Central memory CD4-positive, alpha-beta T cell (primary cell): ENCODE measurements around the gene SDHB.

Source experiments
- DNase-seq: peaks from one replicate; pipeline ENCODE4 v3.0.0; 2022
- total RNA-seq, 3 experiments: gene quantifications; one replicate each; lab custom pipeline; 2026; lab: John Stamatoyannopoulos, UW

The SDHB gene
- total RNA-seq, result 26.0 to 122 (median 44.6) reads per million in 3 experiments

DNA sequence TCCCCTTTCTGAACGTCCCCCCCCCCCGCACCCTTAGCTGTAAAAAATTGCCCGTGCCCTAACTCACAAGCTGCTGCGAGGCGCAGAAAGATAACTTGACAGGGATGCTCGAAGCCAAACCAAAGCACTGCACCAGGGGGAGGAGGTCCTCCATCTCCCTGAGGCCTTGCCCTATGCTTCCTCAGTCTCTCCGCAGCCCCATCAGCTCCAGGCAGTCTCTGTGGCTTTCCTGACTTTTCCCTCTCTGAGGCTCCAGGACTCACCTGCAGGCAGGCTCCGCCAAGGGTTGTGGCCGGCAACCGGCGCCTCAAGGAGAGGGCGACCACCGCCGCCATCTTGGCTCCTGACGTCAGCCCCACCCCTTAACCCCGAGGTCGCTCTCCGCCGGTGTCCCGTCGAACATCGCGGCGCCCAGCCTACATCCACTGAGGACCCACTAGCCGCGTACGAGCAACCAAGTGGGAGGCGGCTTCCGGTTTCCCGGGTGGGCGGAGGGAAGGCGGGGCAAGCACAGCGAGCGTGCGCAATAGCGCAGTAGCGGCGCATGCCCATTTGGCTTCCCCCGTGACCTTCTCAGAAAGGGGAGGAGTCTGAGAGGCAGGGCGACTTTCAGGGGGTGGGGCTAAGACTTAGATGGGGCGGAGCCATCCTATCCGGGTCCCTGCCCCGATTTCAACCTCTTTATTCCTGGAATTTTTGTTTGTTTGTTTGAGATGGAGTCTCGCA is at the start of gene SDHB:
TSS of gene SDHB (minus strand) at position 348 of the 726 bp plus-strand sequence. CDS start at position 335, 13 bp downstream.
- peak; percentile 100 for DNase-seq

DNA sequence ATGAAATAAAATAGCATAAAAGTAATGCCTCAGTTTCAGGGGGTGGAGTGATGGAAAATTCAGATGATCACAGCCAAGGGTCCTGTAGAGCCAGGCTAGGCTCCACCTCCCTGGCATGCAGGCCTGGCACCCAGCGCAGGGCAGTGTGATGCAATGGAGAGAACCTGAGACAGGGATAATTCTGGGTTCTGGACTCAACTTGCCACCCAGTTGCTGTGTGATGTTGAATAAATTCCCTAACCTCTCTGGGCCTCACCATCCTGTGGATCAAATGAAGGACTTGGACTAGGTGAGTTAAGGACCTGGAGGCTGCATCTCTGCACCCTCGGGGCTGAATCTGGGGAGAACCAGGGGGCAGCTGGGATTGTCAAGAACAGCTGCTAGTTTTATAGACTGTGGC is 48.4 kb upstream of the SDHB start:
- no peak for DNase-seq

DNA sequence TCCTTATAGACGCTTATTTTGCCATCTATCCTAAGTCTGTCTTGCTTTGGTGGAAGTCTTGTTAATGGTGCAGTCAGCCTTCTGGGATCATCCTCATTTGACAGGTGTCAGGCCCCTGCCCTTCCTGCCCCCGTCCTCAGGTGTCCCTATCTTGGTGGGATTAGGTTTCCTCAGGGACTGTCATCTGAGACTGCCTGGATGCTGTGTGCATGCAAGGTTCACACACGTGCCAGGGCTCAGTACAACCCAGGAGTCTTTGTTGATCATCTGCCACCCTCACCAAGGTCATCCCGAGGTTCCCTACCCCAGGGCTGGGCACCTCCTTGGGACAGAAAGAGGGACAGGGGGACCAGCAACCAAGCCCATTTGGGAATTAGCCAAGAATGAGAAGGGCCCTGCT is 47.4 kb upstream of the SDHB start:
- DNase-seq, result no peak

DNA sequence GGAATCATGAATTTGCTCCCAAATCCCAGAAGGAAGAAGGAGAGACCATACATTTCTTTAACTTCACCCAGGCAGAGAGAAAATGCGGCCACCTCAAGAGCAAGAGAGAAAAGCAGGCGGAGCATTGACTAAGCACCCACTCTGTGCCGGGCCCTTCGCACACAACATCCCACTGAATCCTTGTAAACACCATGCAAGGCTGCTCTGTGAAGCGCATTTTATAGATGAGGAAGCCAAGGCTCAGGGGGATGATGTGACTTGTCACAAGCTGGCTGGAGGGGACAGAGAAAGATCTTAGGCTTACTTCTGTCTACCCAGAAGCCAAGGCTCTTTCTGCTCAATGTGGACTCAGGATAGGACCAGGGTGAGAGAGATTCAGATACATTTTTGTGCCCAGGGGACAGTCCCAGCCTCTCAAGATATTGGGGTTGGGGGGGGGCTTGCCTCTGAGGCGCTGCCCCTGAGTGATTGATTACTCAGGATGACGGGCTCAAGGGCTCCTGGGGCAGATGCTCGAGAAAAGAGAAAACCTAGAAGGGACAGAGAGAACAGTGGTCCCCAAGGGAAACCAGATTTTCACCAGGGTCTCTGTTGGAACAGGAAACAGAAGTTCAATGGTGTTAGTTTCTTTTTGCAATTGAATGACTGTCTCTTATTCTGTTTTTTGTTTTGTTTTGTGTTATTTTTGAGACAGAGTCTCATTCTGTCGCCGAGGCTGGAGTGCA is 45.9 kb upstream of the SDHB start:
- DNase-seq, result no peak

DNA sequence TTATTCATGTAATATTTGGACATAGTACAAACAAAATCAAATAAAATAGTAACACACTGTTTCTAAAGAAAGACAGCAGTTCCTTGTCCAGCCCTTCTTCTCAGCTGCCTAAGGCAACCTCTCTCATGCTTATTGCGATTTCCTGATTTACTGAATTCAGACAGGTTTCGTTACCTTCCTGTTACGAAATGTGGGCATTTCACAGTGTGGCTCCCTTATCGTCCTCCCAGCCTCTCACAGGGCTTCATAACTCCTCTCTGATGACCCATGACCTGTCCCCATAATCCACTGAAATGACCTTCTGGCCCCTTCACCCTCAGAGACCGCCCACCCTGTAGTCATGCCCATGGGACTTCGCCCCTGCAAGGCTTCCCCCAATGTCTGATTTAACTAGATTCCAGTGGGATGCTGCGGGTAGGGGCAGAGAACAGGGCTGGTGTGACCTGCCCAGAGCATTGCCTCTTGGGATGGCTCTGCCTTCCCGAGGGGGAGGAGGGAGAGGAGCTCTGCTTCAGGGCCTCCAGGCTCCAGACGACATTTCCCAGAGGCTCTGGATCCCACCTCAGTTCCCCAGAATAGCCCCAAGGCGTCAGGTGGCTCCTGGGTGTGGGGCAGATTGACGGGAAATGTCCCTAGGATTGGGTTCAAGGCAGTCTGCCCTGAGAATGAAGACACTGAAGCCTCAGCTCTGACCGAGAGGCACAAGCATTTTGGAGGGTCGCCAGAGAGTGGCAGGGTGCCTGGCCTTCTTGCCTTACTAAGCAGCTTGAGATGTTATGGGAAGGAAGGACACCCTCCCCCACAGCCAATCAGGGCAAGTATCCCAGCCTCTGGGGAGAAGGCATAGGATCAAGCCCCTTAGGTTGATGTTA is 44.9 kb upstream of the SDHB start:
- DNase-seq, result no peak

DNA sequence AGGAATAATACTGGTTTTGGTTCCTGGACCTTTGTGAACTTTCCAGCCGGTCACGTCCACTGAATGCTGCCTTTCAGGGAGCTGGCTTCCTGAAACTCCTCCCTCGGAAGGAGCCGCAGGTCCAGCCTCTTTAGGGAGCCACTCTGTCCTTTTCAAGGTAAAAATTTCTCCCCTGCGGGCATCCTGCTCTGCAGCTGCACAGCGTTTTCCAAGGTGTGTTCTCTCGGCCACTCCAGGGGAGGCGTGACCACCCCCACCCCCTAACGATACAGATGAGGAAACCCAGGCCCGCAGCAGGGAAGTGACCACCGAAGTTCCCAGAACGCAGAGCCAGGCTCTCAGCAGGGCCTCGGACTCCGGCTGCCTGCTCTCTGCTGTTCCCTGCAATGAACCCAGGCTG is 44.0 kb upstream of the SDHB start:
- DNase-seq, result no peak

DNA sequence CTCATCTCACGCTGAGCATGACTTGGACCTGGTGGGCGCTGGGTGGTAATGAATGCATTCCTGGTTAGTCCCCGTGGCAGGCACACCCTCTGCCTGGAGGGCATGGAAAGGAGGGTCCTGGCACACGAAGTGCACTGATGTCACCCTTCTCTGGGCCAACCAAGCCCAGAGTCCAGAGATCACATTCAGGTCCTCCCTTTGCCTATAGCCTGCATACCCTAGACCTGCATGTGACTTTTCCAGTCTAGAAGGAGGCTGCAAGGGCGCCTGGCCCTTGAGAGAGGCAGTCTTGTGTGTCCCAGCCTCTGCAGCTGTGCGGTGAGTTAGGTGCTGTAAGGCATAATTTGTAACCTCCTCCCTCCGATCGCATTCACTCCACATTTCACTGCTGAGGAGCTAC is 43.3 kb upstream of the SDHB start:
- no peak for DNase-seq

DNA sequence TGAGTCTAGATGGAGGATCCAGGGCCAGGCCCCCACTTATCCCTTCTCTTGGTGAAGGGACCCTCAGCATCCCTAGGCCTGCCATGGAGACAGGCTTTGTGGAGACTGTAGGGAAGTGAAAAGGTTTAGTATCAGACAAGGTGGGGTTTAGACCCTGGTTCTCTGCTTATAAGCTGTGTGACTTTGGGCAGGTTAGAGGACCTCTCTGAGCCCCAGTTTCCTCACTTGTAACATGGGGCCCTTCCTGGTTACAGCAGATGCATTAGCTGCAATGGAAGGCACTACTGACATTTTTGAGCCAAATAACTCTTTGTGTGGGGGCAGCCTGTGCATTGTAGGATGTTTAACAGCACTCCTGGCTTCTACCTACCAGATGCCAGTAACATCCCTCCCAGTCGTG is 42.8 kb upstream of the SDHB start:
- no peak for DNase-seq

DNA sequence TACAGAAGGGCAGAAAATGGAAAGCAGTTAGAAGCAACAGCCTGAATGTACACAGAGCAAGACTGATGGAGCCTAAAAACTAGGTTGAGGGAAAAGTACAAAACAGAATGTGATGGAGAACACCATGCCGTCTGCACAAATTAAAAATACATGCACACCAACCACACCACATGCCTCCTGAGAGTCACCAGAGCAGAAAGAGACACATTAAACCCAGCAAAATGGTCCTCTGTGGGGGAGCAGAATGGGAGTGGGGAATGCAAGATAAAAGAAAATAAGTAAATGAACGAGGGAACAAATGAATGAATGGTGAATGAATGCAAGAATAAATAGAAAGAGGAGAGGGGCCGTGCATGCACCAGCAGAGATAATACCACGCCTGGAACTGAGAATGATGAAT is 41.3 kb upstream of the SDHB start:
- no peak for DNase-seq

DNA sequence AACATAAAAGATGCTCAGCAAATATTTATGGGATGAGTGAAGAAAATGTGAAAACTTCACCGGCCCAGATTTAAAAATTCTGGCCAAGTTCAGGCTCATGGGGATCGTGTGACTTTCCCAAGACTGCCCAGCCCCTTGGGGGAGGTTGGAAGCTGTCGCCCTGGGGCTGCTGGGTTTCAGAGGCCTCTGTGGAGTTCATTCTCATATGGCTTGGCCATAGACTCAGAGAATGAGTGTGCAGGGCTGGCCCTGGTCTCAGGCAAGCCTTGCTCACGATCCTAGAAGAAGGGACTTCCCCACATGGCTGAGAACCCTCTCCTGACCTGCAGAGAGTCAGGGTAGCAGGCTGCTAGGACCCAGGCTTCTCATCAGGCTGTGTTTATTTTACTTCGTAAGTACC is 40.8 kb upstream of the SDHB start:
- DNase-seq, result no peak

DNA sequence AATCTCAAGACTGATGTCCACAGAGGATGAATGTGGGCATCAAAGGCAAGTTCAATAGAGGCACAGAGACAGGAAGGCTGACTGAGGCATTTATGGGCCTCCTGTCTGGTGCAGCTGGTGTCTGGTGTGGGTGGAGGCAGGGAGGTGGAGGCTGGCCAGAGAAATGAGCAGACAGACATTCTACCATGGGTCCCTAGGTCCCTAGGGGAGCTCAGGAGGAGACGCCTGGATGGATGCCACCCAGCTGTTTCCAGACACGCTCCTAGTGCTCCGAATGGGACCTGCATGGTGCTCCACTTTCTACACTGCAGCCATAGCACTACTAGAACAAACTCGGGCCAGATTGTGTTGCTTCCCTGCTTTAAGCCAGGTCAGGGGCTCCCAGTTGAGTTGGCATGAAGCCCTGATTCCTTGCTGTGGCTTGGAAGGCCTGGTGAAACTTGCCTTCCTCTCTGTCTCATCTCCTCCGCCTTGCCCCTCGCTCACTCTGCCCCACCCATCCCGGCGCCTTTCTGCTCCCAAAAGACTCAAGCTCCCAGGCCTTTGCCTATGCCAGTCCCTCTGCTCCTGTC is 40.1 kb upstream of the SDHB start:
- no peak for DNase-seq

DNA sequence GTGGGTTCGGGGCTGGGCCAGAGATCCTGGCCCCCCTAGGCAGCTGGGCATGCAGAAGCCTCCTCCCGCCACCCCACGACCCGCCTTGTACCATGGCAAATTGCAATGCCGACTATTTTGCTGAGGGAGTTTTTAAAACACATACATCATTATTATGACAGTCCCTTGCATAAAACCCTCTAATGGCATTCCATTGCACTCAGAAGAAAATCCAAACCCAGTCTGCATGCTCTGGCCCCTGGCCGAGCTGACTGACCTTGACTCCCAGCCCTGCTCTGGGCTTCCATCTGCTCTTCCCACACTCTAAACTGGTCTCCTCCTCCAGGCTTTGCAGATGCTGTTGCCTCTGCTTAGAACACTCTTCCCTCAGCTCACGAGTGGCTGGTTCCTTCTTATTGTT is 37.4 kb upstream of the SDHB start:
- DNase-seq, result no peak

DNA sequence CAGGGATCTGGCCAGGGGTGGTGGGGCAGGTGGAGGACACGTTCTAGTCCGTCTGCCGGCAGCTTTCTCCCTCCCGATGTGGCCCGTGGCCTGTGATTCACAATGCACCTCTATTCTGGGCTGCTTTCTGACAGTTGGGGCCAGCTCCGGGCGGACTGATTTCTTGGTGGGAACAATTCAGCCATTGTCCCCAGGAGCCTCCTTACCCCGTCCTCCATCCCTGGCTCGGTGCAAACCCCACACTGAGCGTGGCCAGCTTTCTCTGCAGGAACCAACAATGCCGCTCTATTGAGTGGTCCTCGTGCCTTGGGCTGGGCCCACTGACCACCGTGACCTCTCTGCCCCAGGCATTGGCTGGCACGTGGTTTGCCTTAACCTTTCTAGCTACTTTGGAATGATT is 35.7 kb upstream of the SDHB start:
- no peak for DNase-seq

DNA sequence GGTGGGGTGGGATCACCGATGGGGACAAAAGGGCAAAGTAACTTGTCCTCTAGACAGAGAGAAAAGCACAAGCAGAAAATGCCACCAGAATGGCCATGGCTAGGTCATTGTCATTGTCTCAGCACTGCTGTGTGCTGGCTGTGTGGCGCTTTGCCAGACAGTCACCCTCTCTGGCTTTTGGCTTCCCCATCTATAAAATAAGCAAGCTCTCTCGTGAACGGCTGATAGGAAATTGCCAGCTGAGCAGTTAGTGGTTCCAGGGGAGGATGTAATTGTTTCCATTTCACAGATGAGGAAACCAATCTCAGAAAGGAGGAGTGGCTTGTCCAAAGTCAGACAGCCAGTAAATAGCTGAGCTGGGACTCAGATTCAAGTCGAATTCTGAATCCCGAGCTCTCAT is 32.9 kb upstream of the SDHB start:
- DNase-seq, result no peak

DNA sequence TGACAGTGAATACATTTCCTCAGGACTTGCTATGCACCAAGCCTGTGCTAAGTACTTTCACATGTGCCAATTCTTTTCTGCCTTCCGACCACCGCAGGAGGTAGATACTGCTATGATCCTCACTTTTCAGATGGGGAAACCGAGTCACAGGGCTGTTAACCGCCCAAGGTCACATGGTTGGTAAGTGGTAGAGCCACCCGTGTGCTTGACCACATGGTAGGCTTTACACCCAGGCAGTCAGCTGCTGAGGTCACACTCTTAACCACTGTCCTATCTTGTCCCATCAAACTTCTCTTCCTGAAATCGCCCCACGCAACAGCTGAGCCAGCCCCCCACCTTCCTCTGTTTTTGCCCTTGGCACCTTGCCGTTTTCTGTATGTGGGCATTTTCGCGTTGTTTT is 31.0 kb upstream of the SDHB start:
- no peak for DNase-seq

DNA sequence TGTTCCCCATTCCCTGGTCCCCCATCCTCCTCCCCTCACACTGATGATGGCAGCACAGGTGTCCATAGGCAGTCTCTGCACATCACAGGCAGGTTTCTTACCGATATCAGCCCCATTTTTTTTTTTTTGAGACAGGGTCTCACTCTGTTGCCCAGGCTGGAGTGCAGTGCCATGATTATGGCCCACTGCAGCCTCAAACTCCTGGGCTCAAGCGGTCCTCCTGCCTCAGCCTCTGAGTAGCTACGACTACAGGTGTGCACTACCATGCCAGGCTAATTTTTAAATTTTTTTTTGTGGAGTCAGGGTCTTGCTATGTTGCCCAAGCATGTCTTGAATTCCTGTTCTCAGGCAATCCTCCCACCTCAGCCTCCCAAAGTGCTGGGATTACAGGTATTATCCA is 28.9 kb upstream of the SDHB start:
- no peak for DNase-seq

DNA sequence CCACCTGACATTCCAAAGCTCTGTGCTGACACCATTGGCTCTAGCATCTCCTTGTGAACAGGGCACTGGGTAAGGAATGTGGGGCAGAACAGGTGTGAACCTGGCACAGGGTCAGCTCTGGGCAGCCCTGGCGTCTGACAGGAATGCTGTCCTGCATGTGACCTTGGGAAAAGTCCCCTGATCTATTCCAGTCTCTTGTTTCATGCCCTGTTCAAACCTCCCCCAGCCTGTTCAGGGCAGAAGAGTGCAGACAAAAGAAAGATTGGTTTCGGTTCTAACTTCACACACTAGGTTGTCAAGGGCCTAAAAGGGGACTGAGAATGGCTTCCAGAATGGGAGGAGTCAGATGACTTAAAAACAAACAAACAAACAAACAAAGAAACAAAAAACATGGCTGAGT is 27.6 kb upstream of the SDHB start:
- no peak for DNase-seq

DNA sequence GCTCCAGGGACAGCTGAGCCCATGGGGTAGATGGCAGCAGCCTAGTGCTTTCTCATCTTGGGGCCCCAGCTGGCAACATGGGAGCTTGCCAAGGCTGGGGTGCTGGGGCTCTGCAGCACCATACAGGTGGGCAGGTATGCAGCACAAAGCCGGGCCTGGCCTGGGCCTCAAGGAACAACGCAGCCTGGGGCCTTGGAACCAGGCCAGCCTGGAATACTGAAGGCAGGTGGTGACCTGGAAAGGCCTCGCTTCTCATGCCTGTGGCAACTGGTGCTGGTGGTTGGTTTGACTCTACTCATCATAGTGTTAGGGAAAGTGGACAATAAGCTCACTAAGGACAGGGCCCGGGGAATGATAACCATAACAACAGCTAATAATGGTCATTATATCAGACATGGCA is 27.0 kb upstream of the SDHB start:
- DNase-seq, result no peak

DNA sequence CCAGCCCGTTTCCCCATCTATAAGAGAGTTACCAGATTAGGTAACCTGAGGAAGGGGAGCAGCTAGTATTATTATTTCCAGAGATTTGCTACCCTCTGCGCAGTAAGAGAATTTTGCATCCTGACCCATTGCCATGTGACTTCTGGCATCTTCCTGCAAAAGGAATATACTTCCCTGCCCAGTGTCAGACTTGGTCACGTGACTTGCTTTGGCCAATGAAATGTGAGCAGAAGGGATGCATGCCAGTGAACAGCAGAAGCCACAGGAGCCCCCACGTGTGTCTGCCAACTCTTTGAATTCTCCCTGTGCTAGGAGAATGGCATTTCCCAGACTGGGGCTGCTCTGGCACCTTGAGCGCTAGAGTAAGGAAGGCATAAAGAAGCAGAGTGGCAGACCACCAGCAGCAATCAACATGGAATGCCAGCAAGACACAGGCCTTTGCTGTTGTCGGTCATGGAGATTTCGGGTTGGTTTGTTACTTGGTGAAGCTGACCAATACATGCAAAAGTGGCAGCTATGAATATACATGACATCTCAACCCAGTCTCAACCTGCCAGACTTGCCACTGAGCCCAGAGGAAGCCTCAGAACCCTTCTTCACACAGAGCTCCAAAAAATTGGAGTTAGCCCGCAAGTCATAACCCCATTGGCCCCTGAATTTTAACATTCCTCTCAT is 26.4 kb upstream of the SDHB start:
- DNase-seq, result no peak

DNA sequence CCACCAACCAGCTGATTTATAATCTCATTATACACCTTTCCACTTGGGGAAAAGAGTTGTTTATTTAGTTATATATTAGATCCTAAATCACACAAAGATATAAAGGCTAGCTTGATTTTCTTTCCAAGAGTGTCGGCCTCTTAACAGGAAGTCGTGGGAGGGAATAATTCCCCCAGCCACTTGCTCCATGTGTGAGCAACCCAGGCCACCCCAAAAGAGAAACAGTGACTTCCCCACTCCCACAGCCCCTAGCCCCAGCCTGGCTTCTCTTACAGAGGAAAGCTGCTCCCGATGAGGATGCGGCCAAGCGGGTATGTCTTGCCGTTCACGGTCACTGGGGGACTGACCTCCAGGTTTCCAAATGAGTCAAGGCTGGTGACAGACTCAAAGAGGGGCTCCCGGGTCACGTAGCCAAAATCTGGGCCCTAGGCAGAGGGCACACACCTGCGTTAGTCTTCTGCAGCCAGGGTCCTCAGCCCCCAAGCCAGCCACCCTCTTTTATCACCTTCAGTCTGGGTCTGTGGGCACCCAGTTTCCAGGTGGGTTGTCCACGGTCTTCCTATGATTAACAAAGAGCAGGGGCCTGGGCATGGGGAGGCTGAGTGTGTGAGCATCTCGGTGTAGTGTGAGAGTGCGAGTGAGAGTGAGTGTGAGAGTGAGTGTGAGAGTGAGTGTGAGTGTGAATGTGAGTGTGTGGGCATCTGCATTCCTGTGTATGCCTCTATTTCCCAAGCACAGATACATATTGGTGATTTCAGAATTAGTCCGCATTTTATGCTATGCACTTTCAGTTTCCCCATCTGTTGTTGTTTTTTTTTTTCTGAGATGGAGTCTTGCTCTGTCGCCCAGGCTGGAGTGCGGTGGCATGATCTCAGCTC is 25.4 kb upstream of the SDHB start:
- no peak for DNase-seq

DNA sequence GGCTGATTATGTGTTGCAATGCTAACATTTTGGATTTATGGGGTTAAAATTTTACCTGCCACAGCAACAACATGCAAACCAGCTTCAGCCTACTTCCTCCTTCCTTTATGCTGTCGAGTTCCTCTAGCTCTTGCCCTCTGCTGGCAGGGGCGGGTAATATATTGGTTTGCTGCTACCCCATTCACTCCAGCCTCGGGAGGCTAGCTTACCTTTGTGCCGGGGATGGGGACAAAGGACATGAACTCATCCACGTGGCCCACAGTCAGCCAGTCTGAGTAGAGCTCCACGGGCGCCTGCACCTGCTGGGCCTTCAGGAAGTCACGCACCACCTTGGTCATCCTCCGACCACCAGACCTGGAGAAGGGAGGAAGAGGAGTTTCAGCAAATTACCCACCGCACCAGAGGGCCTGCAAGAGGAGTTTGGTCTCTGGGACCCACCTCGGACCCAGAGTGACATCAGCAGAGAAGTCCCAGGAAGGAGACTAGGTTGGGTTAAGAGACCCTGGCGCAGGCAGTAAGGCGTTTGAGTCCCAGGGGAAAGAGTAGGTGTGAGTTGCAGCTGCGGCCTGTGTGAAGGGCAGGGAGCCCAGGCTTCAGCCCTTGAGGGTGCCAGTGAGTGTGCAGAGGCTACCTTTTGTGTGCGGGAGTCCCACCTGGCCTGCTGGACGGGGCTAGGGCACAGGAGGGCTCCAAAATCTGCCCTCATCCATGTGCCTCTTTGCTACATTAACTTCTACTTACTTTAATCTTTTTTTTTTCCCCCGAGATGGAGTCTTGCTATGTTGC is 21.8 kb upstream of the SDHB start:
- no peak for DNase-seq
